K562 (cell line): ENCODE data around the gene WFDC2. TPM values are rescaled to one million over a fixed set of nuclear protein-coding genes. Genes with fewer than 3 reads are reported as not detected.

Experiments used
- DPF2 ChIP-seq: fragments of 450-650 bp; IDR thresholded peaks from 2 replicates; pipeline ENCODE4 v1.6.1; 2016
- ERF ChIP-seq: fragments of 450-650 bp; formaldehyde crosslinking; IDR thresholded peaks from 2 replicates; pipeline ENCODE4 v1.4.0; 2020; ENCODE audit warnings: mild to moderate bottlenecking, mixed read lengths
- MAFK ChIP-seq: IDR thresholded peaks from 2 replicates; pipeline ENCODE4 v1.6.1; 2011; ENCODE audit warnings: low read length, improper control_type of control experiment
- MCM7 ChIP-seq, 2 experiments: fragments of 450-650 bp; IDR thresholded peaks; 2 replicates each; pipeline ENCODE4 v1.6.1; 2016 to 2018
- MTA2 ChIP-seq: fragments of 450-650 bp; IDR thresholded peaks from 2 replicates; pipeline ENCODE4 v1.6.1; 2016; ENCODE audit warnings: low read depth
- SMAD3 ChIP-seq: fragments of 450-650 bp; formaldehyde crosslinking; conservative IDR thresholded peaks from 2 replicates; pipeline ENCODE4 v1.4.0; 2020; ENCODE audit warnings: mild to moderate bottlenecking
- SMARCB1 ChIP-seq: IDR thresholded peaks from 2 replicates; pipeline ENCODE4 v1.6.1; 2011; ENCODE audit warnings: improper control_type of control experiment, low read depth; ENCODE audit not compliant: insufficient read length
- SPI1 ChIP-seq: IDR thresholded peaks from 2 replicates; pipeline ENCODE4 v1.6.1; 2011; ENCODE audit warnings: low read depth, low read length, control low read depth, borderline replicate concordance
- SREBF1 ChIP-seq: fragments of 150-350 bp; IDR thresholded peaks from 2 replicates; pipeline ENCODE4 v1.6.1; 2014; ENCODE audit warnings: antibody characterized with exemption, low read depth, low read length, borderline replicate concordance
- SREBF2 ChIP-seq: sonication (generic); formaldehyde crosslinking; IDR thresholded peaks from 2 replicates; pipeline ENCODE4 v1.4.0; 2020; ENCODE audit warnings: mild to moderate bottlenecking, missing genetic modification reagents
- TGIF2 ChIP-seq: sonication (generic); formaldehyde crosslinking; IDR thresholded peaks from 2 replicates; pipeline ENCODE4 v1.8.1; 2022; ENCODE audit warnings: mild to moderate bottlenecking, missing genetic modification reagents, moderate library complexity
- ZBTB7A ChIP-seq: IDR thresholded peaks from 2 replicates; pipeline ENCODE4 v1.6.1; 2011; ENCODE audit warnings: low read depth, mild to moderate bottlenecking, low read length, moderate library complexity, borderline replicate concordance; ENCODE audit not compliant: control insufficient read depth
- ZNF280A ChIP-seq: fragments of 450-650 bp; IDR thresholded peaks from 2 replicates; pipeline ENCODE4 v1.6.1; 2018; ENCODE audit warnings: mild to moderate bottlenecking, low read depth; ENCODE audit not compliant: partially characterized antibody
- polyA plus RNA-seq, 8 experiments: library from polyadenylated mRNA; depleted of rRNA in 4 of 8; stranded (reverse) in 5 of 8; unstranded in 3 of 8; fragments of >200 nt; fragmentation: Nextera tagmentation in 2 of 8; fragmentation: Illumina TruSeq in 1 of 8; extraction: Ambion mirVana in 2 of 8; extraction: Trizol in 1 of 8; gene quantifications; 2 replicates each; pipeline versions ENCODE4 v1.2.1 to v1.2.3, GENCODE V29; 2011 to 2014; ENCODE audit warnings: inconsistent platforms in 1 of 8, missing spikeins in 1 of 8
- total RNA-seq, 7 experiments: library from RNA; depleted of rRNA in 6 of 7; stranded (reverse); fragments of >200 nt in 6 of 7; fragmentation: Illumina TruSeq in 2 of 7; extraction: Trizol in 2 of 7; gene quantifications; 2 replicates each; pipeline versions ENCODE4 v1.2.1 to v1.2.3, GENCODE V29; 2011 to 2021; ENCODE audit warnings: low replicate concordance in 1 of 7
- TF ChIP-seq, protein P1 (sequence below): fragments of 450-650 bp; formaldehyde crosslinking; IDR thresholded peaks from 2 replicates; pipeline ENCODE4 v1.4.0; 2022; ENCODE audit warnings: missing genetic modification characterization
- TF ChIP-seq, protein P2 (sequence below): sonication (generic); formaldehyde crosslinking; IDR thresholded peaks from 2 replicates; pipeline ENCODE4 v1.8.0; 2022; ENCODE audit warnings: missing genetic modification reagents, mild to moderate bottlenecking, moderate library complexity, borderline replicate concordance
- TF ChIP-seq, protein P3 (sequence below), 2 experiments: fragments of 450-650 bp; IDR thresholded peaks; 2 replicates each; pipeline ENCODE4 v1.6.1; 2018; ENCODE audit warnings: mild to moderate bottlenecking in 2 of 2, low read depth in 1 of 2; ENCODE audit not compliant: partially characterized antibody in 2 of 2

Gene WFDC2
- total and polyA plus RNA-seq, 9 of the 15 experiments (the other 6 are each of a cell fraction or from before 2014, with no cell fraction given): not detected

- TF ChIP-seq SREBF2 (CRISPR knock-in tag) (no peak), MTA2 (0 out of 2 replicates have a peak, but pooled peaks have one; percentile 14), MAFK (0 out of 2 replicates have a peak, but pooled peaks have one; percentile 19), ZBTB7A (no peak), SPI1 (no peak), SREBF1 (no peak), ZNF280A (no peak), DPF2 (peak; percentile 50; the same call in 1 of the 2 replicates), ERF (CRISPR knock-in tag) (no peak), SMAD3 (CRISPR knock-in tag) (no peak), MCM7 (IDR thresholded peaks at IDR 0.05) (no peak), SMARCB1 (no peak), TGIF2 (CRISPR knock-in tag) (no peak)
- TF ChIP-seq, protein P1, sequence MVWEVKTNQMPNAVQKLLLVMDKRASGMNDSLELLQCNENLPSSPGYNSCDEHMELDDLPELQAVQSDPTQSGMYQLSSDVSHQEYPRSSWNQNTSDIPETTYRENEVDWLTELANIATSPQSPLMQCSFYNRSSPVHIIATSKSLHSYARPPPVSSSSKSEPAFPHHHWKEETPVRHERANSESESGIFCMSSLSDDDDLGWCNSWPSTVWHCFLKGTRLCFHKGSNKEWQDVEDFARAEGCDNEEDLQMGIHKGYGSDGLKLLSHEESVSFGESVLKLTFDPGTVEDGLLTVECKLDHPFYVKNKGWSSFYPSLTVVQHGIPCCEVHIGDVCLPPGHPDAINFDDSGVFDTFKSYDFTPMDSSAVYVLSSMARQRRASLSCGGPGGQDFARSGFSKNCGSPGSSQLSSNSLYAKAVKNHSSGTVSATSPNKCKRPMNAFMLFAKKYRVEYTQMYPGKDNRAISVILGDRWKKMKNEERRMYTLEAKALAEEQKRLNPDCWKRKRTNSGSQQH (CRISPR knock-in tag): 0 out of 2 replicates have a peak, but pooled peaks have one; percentile 33
- TF ChIP-seq, protein P2, sequence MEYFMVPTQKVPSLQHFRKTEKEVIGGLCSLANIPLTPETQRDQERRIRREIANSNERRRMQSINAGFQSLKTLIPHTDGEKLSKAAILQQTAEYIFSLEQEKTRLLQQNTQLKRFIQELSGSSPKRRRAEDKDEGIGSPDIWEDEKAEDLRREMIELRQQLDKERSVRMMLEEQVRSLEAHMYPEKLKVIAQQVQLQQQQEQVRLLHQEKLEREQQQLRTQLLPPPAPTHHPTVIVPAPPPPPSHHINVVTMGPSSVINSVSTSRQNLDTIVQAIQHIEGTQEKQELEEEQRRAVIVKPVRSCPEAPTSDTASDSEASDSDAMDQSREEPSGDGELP (CRISPR knock-in tag): peak; percentile 95
- TF ChIP-seq, protein P3, sequence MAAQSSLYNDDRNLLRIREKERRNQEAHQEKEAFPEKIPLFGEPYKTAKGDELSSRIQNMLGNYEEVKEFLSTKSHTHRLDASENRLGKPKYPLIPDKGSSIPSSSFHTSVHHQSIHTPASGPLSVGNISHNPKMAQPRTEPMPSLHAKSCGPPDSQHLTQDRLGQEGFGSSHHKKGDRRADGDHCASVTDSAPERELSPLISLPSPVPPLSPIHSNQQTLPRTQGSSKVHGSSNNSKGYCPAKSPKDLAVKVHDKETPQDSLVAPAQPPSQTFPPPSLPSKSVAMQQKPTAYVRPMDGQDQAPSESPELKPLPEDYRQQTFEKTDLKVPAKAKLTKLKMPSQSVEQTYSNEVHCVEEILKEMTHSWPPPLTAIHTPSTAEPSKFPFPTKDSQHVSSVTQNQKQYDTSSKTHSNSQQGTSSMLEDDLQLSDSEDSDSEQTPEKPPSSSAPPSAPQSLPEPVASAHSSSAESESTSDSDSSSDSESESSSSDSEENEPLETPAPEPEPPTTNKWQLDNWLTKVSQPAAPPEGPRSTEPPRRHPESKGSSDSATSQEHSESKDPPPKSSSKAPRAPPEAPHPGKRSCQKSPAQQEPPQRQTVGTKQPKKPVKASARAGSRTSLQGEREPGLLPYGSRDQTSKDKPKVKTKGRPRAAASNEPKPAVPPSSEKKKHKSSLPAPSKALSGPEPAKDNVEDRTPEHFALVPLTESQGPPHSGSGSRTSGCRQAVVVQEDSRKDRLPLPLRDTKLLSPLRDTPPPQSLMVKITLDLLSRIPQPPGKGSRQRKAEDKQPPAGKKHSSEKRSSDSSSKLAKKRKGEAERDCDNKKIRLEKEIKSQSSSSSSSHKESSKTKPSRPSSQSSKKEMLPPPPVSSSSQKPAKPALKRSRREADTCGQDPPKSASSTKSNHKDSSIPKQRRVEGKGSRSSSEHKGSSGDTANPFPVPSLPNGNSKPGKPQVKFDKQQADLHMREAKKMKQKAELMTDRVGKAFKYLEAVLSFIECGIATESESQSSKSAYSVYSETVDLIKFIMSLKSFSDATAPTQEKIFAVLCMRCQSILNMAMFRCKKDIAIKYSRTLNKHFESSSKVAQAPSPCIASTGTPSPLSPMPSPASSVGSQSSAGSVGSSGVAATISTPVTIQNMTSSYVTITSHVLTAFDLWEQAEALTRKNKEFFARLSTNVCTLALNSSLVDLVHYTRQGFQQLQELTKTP (IDR thresholded peaks at IDR 0.05; ENCODE audit: low read depth in 1 of 2, partially characterized antibody in 2 of 2): no peak
These were observed 42.1 kb upstream of the WFDC2 start (continued) for GRCh38 chr20:45427236-45428149.
